ENCODE data around the gene MAPRE2.
"Not testable (repeated sequence)": the region's sequence is repeated elsewhere in the genome, so short reads cannot be mapped to it uniquely, and the experiment has no call there.

Gene MAPRE2

GRCh38 chr18:35095983-35096676 is 54.9 kb downstream of the MAPRE2 start:
- DNase-seq = no peak

GRCh38 chr18:35096677-35097011 is 55.4 kb downstream of the MAPRE2 start:
- DNase-seq = no peak

- no peak for DNase-seq
These were observed 56.0 kb downstream of the MAPRE2 start for GRCh38 chr18:35097195-35097594.

GRCh38 chr18:35097763-35098162 is 56.5 kb downstream of the MAPRE2 start:
- no peak for DNase-seq

- no peak for DNase-seq
These were observed 58.7 kb downstream of the MAPRE2 start for GRCh38 chr18:35099911-35100310.

GRCh38 chr18:35104391-35105051 is 63.3 kb downstream of the MAPRE2 start:
- no peak for DNase-seq

- DNase-seq = no peak
These were observed 65.0 kb downstream of the MAPRE2 start for GRCh38 chr18:35106013-35106844.

GRCh38 chr18:35106845-35107148 is 65.6 kb downstream of the MAPRE2 start:
- DNase-seq = no peak

GRCh38 chr18:35107216-35107615 is 66.0 kb downstream of the MAPRE2 start:
- no peak for DNase-seq

GRCh38 chr18:35108088-35108487 is 66.9 kb downstream of the MAPRE2 start:
- DNase-seq = not testable (repeated sequence)

GRCh38 chr18:35110059-35110458 is 68.8 kb downstream of the MAPRE2 start:
- no peak for DNase-seq

GRCh38 chr18:35110554-35111485 is 69.6 kb downstream of the MAPRE2 start:
- DNase-seq = no peak

GRCh38 chr18:35112696-35113095 is 71.5 kb downstream of the MAPRE2 start:
- DNase-seq = no peak

GRCh38 chr18:35114305-35114704 is 73.1 kb downstream of the MAPRE2 start:
- DNase-seq = no peak

- no peak for DNase-seq
These were observed 75.6 kb downstream of the MAPRE2 start for GRCh38 chr18:35116784-35117318.

- no peak for DNase-seq
These were observed 76.2 kb downstream of the MAPRE2 start for GRCh38 chr18:35117372-35117771.

- DNase-seq = no peak
These were observed 76.8 kb downstream of the MAPRE2 start for GRCh38 chr18:35117951-35118411.

GRCh38 chr18:35118641-35119040 is 77.4 kb downstream of the MAPRE2 start:
- DNase-seq = no peak

GRCh38 chr18:35121038-35121437 is 79.8 kb downstream of the MAPRE2 start:
- DNase-seq = no peak

- DNase-seq = peak; percentile 6
These were observed 80.3 kb downstream of the MAPRE2 start for GRCh38 chr18:35121531-35121930.

GRCh38 chr18:35122586-35123224 is 81.5 kb downstream of the MAPRE2 start:
- peak; percentile 55 for DNase-seq

- no peak for DNase-seq
These were observed 82.6 kb downstream of the MAPRE2 start for GRCh38 chr18:35123811-35124210.
